ENCODE measurements around the gene PATJ. TPM values are rescaled to one million over a fixed set of nuclear protein-coding genes. Genes with fewer than 3 reads are reported as not detected.

PATJ gene
- total RNA-seq, 4 donors from 2014 or later, result 10.6 to 44.8 (median 26.1) TPM

DNA sequence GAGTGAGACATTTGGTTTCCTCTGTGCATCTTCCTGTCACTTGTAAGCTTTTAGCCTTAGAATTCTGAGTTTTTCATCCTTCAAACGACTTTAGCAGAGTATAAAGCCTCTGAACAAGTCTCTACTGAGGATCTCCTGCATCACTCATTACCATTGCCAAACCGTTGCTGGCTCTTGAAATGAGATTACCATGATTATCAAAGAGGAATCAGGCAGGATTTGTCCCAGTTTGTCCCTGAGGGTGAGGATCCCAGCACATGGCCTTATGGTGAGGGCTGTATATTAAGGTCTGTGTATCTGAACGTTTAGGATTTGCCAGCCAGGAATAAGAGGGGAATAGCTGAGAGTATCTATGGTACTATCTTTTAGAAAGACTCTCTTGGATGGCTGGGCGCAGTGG lies 282.9 kb downstream of the PATJ start:
- Histone ChIP-seq H3K27me3 (no peaks in the 10 kb centered on the region), H3K9me3 (no peaks in the 10 kb centered on the region), H3K4me3 (no peak overlapping the region), H3K36me3 (no peaks in the 10 kb centered on the region), H3K4me1 (no peaks in the 10 kb centered on the region), H3K27ac (no peak overlapping the region)
- DNase-seq, result no peak
- intact Hi-C loops (cut with DNase I; ENCODE audit: low total_unique reads), result no loop called here
- no peak for TF ChIP-seq POLR2A (IDR thresholded peaks at IDR 0.05)
- no peak for TF ChIP-seq CTCF (IDR thresholded peaks at IDR 0.05)

- H3K4me3 ChIP-seq, result no peak overlapping the region
- no peaks in the 10 kb centered on the region for H3K36me3 ChIP-seq
- H3K9me3 ChIP-seq, result no peaks in the 10 kb centered on the region
- no peak for DNase-seq
- H3K4me1 ChIP-seq, result no peaks in the 10 kb centered on the region
- intact Hi-C loops (cut with DNase I; ENCODE audit: low total_unique reads), result no loop called here
- TF ChIP-seq POLR2A (IDR thresholded peaks at IDR 0.05) (no peak), CTCF (IDR thresholded peaks at IDR 0.05) (no peak)
- H3K27ac ChIP-seq, result no peak overlapping the region
- H3K27me3 ChIP-seq, result no peaks in the 10 kb centered on the region
Measured at GRCh38 chr1:62025892-62026291, 283.6 kb downstream of the PATJ start.

GRCh38 chr1:62029704-62030103 lies 287.4 kb downstream of the PATJ start:
- Histone ChIP-seq H3K4me1 (no peaks in the 10 kb centered on the region), H3K36me3 (no peaks in the 10 kb centered on the region), H3K9me3 (no peaks in the 10 kb centered on the region), H3K4me3 (no peak overlapping the region), H3K27me3 (no peaks in the 10 kb centered on the region), H3K27ac (no peak overlapping the region)
- no peak for DNase-seq
- intact Hi-C loops (cut with DNase I; ENCODE audit: low total_unique reads), result no loop called here
- TF ChIP-seq CTCF (IDR thresholded peaks at IDR 0.05), result no peak
- TF ChIP-seq POLR2A (IDR thresholded peaks at IDR 0.05), result no peak

DNA sequence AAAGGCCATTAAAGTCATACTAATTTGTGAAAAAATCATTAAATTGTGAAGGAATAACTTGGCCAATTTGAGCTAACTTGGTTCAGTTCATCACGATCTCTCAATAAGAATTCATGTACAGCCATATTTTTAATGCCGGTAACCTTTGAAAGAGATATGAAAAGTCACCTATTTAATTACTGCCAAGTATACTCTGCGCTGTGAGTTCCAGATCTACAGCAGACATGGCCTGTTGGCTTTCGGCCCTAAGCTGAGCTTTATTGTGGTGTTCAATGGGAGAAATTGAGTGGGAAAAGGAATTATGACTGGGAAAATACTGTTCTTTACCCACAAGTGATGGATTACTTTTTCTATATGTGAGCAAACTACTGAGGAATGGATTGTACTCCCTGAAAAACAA lies 292.5 kb downstream of the PATJ start:
- intact Hi-C loops (cut with DNase I; ENCODE audit: low total_unique reads), result no loop called here
- no peak for DNase-seq

GRCh38 chr1:62037274-62037673 lies 295.0 kb downstream of the PATJ start:
- intact Hi-C loops (cut with DNase I; ENCODE audit: low total_unique reads), result no loop called here
- H3K9me3 ChIP-seq, result no peaks in the 10 kb centered on the region
- no peak overlapping the region for H3K4me3 ChIP-seq
- H3K36me3 ChIP-seq, result no peaks in the 10 kb centered on the region
- TF ChIP-seq CTCF (IDR thresholded peaks at IDR 0.05) (no peak), POLR2A (IDR thresholded peaks at IDR 0.05) (no peak)
- H3K4me1 ChIP-seq, result no peaks in the 10 kb centered on the region
- no peaks in the 10 kb centered on the region for H3K27me3 ChIP-seq
- H3K27ac ChIP-seq, result no peak overlapping the region
- no peak for DNase-seq

More for the DNA sequence above, 292.5 kb downstream of the PATJ start:
- Histone ChIP-seq H3K27me3 (no peaks in the 10 kb centered on the region), H3K4me3 (no peak overlapping the region), H3K36me3 (no peaks in the 10 kb centered on the region), H3K9me3 (no peaks in the 10 kb centered on the region), H3K27ac (no peak overlapping the region), H3K4me1 (no peaks in the 10 kb centered on the region)
- TF ChIP-seq CTCF (IDR thresholded peaks at IDR 0.05) (no peak), POLR2A (IDR thresholded peaks at IDR 0.05) (no peak)
